NCI-H2107 (cell line): ENCODE measurements around the gene ZBTB7C.
A peak's percentile ranks its signal among the peaks of the same experiment; 100 is the strongest.

Experiments used
- DNase-seq: peaks from one replicate; lab custom pipeline; 2025; lab: John Stamatoyannopoulos, UW

The ZBTB7C gene

DNA sequence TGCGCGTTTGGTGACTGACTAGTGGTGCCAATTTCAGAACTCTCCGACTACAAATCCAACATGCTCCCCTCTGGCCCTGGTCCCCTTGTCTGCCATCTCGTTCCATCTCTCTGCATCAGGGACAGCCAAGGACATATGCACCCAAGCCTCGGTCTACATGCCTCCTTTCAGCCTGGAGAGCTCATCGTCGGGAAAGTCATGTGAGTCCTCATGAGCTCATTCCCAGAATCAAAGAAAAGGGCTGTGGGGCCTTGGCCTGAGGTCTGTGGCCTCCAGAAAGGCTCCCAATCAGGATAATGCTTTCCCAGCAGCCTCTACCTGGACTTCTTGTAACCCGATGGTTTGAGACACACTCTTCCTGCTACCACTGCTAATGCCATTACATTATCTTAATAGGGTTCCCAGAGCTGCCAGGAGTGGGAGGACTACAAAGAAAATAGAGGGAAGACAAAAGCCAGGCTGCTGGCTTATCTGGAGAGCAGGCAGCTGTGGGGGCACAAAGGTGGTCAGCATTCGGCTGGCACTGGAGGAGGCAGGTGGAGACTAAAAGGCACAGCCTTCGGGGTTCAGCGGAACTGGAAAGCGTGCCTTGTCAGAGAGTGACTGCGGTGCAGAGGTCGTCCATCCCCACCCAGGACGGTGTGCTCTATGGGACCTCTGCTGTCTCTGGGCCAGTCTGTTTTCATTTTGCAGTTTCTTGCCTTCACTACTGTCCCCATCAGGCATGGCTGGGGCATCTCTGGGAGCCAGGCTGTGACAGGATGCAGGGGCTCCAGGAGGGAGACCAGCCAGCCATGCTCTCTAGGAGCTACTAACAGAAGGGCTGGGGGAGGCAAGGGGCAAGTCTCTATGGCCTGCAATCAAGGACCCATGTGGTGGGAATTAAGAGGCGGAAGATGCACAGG is 374.3 kb downstream of the ZBTB7C start:
- DNase-seq = no peak

DNA sequence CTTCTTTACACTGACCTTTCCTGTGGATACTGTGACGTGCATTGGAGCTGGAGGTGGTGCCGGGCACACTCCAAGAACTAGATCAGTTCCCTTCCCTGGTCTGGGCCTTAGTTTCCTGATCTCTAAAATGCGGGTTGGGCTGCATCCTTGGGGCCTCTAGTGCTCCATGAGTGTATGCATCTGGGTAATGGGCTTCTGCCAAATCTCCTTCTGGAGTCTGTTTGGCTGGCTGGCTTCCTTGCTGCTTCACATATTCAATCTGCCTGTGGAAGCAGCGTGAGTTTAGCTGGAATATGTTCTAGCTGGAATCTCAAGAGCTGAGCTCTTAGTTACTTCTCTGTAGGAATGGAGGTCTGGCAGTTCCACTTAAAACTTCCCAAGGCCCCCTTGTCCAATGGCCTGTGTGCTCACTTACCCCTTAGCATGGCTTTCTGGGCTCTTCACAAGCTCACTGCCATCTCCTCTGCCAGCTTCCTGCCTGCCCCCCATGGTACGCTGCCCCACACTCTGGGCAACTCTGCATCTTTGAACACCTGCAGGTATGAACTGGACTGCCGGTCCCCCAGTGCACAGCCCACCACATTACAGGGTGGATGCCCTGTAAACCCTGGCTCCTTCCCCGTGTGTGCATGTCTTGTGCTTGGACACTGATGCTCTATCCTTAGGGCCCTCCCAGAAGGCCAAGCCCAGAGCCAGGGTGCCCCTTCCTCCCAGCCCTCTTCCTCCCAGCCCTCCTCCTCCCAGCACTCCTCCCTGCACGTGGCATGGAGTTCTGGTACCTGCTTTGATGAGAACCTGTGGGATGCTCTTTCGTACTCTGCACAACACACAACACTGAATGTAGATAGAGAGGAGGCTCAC is 375.2 kb downstream of the ZBTB7C start:
- DNase-seq = no peak

DNA sequence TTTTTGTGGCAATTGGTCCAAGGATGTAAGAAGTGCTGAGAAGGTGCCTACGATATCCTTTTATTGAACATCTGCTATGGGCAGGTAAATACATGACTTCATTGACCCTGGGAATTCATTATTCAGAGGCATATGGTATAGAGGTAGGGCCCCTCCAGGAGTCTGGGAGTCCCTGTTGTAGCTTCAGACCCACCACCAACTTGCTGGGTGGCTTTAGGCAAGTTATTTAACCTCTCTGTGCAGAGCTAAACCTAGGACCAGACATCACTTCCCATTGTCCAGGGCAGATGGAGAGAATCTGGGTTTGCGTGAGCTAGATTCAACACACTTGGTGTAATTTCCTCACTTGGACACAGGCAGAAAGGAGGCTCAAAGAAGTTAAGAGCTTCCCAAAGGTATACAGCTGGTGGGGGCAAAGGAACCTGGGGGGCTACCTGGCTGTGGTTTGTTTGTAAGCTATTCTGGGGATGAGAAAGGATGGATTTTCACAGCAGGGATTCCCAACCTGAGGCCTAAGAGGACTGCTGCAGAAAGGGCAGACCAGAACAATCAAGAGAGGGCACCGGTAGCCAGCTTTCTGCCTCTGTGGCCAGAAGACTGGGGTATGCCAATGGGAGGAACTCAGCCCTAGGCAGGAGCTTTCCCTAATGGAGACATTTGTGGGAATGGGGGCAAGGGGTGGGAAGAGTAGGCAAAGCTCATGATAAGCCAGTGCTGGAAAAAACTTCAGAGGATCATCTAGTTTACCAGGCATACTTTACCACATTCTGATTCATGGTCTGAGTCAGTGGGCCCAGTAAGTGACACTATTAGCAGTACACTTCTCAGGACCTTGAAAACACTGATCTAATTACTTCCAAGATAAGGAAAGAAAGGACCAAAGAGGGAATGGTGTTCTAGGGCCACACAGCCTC is 376.1 kb downstream of the ZBTB7C start:
- DNase-seq = no peak

DNA sequence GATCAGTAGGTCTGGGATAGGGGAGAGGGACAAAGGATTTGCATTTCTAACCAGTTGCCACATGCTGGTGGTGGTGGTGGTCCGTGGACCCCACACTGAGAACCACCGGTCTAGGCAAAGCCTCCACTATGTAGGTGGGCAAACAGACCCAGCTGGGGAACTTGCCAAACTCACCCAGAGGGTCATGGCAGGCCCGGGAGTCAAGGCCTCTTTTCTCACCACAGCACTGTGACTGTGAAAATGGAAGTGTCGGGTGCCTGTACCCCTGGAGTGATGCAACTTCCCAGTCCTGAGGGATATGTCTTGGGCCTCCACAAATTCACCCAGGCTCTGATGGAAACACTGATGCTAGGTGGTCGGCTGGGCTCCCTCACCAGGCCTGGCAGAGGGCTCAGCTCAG is 377.5 kb downstream of the ZBTB7C start:
- no peak for DNase-seq

DNA sequence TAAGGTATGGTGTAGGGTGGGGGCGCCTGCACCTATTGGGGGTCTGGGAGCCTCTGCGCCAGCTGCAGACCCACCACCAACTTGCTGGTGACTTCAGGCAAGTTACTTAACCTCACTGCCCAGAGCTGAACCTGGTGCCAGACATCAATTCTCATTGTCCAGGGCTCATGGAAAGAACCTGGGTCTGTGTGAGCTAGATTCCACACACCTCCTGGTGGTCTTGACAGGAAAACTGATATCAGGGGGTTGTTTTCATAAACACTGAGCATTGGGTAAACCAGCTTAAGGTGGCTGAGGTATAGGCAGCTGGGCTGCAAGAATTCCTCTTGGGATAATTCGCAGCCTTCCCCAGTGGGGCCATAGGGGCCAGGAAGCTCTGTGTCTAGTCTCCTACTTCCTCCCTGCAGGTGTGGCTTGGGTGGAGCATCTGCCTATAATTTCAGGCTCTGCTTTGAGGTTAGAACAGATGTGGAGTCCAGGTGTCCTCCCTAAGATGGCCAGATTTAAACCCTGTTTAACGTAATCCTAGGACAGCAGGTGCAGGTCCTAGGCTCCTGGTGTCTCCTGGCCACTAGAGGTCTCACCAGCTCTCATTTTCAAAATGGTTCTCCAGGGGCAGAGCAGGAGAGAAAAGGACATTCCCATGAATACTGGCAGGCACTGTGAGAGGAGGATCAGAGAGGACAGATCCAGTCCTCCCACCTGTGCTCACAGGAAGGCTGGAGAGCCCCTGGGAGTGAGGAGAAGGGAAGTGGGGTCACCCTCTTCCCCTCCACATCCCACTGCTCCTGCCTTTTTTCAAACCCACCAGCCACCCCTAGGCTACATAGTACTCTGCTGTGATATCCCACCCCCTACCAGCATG is 378.3 kb downstream of the ZBTB7C start:
- DNase-seq = peak; percentile 51

DNA sequence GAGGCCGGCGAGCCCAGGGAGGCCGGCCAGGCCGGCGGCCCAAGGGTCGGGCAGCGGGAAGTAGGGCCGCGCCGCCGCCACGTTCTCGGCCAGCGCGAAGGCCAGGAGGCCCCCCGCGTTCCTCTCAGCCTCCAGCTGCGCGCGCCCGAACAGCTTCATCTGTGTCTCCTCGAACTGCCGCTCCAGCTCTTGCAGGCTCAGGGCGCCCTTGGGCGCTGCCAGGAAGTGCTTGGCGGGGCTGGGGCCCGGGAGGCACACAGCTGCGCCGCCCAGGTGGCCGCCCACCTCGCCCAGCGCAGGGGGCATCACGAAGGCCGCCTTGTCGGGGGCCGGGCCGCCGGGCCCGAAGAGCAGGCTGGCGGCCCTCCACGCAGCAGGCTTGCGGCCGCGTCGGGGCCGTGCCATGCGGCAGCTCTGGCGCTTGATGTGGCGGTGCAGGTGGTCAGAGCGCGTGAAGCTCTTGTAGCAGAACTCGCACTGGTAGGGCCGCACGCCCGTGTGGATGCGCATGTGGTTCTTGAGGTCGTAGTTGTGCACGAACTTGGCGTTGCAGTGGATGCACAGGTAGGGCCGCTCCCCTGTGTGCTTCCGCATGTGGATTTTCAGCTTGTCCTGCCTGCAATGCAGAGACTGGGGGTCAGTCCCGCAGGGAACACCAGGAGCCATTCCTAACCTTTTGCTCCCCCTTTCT is 379.7 kb downstream of the ZBTB7C start:
- DNase-seq = no peak

DNA sequence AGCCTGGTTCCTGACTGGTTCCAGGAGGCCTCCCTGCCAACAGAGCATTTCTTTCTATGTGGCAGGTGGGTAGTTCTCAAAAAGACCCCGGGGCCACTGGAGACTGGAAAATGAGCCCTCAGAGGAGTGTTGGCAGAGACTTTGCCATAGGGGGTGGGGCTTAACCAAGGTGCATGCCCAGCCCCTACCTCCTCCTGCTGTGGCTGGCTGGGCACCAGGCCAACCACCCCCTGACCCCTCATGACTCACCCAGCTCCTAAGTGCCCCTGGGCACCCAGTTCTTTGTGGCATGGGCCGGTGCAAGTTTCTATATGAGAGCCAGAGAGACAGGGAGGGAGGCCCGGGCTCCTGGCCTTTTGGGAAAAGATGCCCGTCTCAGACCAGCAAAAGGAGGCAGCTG is 380.5 kb downstream of the ZBTB7C start:
- no peak for DNase-seq

DNA sequence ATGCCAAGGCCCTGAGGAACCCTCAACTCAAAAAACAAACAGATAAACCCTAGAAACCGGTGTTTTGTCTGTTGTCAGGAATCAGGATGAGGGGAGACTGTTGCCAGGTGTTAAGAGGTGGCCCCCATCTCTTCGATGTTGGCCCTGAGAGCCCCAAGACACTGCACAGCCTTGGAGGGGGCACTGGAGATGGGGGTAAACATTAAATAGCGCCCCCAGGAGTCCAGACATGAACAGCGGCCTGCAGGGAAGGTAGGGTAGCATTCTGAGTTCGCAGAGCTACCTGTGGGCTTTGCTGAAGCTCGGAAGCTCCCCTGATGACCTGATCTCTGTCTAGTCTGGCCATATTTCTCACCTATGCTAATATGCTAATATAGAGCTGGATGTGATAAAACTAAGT is 381.1 kb downstream of the ZBTB7C start:
- DNase-seq = no peak

DNA sequence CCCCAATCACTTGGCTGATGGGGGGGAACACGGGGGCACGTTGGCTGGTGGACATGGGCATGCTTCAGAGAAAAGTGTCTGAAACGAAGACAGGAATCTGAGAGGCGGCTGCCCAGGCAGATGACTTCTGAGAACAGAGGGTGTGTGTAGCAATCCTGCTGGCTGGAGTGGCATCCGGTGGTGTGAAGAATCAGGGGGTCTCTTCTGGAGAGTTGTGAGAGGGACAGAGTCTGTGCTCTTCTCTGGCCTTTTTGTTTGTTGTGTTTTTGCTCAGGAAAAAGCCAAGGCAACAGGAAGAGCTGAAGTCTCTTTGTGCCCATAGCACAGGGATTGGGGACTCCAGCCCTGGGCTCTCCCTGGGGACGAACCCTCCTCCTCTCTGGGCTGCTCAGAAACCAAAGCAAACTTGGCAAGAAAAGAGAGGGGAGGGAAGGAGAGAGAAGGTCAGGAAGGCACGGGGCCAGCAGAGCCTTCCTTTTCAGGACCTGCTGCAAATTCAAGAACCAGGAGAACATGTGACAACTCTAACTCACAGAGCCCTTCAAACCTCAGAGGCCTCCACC is 381.7 kb downstream of the ZBTB7C start:
- DNase-seq = no peak

DNA sequence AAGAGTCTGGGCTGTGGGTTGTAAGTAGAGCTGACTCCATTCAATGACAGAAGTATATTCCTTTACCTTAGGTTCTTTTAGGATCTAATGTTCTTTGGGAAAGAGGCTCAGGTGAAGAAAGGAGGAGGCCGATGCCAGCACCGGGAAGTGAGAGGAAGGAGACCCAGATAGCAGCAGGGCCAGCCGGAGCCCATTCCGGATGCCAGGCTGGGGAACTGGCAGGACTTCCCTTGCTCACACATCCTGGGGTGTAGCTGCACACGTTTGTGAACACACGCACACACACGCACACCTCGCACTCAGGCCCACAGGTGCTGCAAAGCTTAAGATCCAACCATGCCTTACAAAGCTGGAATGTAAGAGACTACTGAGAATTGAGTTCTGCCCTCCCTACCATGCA is 383.0 kb downstream of the ZBTB7C start:
- no peak for DNase-seq

DNA sequence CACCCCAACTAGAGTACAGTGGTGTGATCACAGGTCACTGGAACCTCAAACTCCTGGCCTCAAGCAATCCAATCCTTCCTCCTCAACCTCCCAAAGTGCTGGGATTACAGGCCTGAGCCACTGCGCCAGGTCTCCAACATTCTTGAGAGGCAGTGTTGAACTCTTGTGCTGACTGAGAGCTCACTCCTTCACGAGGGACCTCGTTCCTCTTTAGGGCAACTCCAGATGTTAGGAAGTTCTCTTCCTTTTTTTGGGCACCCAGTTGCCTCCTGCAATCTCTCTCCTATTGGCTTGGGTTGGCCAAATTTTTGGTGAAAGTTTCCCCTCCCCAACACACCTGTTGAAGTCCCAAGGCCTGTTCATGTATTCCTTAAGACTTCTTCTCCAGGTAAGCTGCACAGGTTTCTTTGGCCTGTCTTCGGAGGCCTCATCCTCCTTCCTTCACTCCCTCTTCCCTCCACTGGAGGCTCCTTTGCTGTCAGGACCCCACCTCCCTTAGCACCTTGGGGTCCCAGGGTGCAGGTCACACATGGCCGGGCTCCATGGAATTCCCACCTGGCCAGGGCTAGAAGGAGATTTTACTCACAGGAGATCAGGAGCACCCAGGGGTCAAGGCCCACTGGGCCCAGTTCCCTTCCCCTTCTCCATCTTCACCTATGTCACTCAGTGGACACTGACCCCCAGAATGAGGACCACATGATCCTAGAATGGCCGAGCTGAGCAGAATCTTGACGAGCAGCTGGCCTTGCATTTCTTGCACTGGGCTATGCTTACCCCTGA is 384.1 kb downstream of the ZBTB7C start:
- no peak for DNase-seq

DNA sequence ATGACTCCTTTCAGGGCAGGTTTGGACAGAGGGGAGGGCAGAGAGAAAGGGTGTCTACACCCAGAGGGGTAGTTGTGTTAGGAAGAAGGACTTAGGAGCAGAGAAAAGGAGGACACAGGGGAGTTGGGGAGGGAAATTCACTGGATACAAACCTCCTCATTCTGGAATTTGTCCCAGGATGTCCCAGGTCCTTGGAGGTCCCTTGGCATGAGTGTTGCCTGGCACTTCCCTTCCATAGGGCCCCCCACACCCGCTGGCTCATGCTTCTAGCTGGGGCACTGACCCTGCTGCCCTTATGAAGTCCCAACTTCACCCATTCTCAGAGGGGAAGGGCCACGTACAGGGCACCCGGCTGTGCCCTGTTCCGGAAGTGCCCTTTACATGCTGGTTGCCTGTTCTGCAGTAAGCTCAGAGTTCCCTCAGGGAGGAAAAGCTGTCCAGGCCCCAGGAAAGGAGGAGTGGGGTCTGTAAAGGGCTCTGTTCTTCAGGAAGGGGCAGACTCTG is 385.1 kb downstream of the ZBTB7C start:
- no peak for DNase-seq

DNA sequence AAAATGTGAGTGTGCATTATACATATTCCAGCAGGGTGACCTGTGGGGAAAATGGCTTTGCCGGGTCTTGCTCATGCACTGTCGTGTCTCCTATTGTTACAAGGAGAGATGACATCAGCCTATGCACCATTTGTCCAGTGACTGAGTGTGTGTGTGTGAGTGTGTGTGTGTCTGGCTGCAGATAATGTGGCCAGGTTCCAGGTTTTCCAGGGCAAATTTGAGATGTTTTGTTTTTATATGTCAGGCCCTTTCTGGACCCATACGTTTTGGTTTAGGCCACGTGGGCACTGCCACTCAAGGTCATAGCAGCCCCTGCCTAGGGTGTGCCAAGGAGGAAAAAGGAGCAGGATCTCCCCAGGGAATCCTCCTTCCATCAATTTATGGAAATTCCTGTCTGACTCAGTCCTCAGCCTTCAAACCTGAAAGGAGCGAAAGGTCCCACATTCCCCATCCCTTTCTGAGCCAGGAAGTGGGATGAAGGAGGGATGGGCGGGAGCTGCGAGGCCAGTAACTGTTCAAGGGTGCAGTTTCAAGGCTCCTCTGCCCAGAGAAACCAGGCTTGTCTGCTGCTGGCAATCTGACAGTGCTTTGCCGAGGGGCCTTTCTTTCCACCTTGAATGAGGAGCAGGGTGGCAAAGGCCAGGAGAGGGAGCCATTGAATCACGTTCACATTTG is 385.7 kb downstream of the ZBTB7C start:
- DNase-seq = peak; percentile 84

DNA sequence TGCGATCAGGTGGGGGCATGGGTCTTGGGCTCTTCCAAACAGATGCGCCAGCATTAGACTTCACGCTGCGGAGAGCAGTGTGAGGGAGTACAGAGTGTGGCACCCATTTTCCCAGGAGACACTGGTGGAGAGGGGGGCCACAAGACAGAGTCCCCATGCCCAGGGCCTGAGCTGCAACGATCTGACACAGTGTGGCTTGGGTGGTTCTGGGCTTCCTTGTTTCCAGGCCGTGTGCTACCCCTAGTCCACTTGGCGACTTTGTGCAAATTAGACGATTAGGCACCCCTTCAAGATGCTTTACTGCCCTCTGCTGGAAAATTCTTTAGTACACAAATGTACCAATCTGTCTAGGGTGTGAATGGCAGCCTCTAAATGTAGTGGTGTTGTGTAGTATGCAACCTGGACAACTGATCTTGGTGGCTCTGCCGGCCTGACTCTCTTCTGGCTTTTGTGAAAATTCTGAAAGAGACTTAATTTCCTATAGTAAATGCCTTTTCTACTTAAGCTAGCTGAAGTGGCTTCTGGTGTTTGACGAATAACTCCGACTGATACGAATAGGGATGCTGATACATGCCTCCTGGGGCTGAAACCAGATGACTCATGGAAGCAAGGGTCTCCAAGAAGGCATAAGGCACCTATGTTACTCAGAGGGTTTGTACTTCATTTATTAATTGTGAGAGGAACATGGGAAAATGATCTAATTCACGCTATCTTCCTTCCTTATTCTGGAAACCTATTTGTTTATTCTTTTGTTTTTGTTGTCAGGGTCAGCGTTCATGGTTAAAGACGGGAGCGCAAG is 386.5 kb downstream of the ZBTB7C start:
- DNase-seq = peak; percentile 83

DNA sequence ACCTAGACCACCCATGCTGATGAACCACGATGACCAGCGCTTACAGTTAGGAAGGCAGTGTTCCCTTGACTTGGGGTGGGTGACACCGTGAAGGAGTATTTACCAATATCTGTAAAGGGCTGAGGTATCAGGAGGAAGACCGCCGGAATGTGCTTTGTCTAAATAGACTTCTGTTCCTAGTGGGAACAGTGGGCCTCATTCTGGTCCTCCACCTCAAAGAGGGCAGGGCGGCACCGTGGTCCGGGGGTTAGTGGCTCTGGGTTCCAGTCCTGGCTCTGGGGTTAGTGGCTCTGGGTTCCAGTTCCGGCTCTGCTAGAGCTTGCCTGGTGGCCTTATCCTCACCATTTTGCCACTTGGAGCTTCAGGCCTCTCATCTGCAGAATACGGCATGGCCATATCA is 387.2 kb downstream of the ZBTB7C start:
- no peak for DNase-seq

DNA sequence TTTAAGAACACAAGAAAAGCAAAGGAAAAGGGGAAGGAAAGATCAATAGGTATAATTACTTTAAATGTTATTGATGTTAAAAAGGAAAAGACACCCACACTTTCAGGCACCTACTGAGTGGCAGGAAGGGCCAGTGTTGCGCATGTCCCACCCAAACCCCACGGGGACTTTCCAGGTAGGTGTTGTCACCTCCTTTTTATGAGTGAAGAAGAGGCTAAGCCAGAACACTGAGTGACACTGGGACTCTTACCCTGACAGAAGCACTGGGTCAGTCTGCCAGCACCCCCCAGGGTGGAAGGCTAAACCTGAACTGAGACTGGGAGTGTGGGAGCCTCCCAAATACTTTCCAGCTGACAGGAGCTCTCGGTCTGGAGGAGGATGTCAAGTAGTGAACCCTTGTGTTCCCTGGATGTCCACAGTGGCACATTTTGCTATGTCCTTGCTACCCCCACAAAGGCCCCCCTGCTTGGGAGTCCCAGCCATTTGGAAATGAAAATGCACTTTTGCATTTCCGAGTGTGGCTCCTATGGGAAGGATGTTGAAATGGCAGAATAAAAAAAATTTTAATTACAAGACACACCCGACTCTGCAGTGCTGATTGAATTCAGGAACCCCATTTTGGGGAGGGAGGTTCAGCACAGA is 387.8 kb downstream of the ZBTB7C start:
- DNase-seq = no peak
